Gastroesophageal sphincter (tissue), 3 donors: ENCODE results near the gene CFAP74.

Experiments used
- CTCF ChIP-seq, 4 experiments: fragments of 200-600 bp in 2 of 4; fragments of 450-650 bp in 2 of 4; sonication (generic) in 1 of 4; IDR thresholded peaks; one replicate each; pipeline ENCODE4 v1.5.1; 2017 to 2019; ENCODE audit warnings: antibody characterized with exemption in 4 of 4, mild to moderate bottlenecking in 2 of 4, moderate library complexity in 2 of 4
- EP300 ChIP-seq: sonication (generic); formaldehyde crosslinking; IDR thresholded peaks from one replicate; pipeline ENCODE4 v1.6.1; 2017; ENCODE audit warnings: antibody characterized with exemption, mild to moderate bottlenecking
- POLR2AphosphoS5 ChIP-seq: sonication (generic); formaldehyde crosslinking; IDR thresholded peaks from one replicate; pipeline ENCODE4 v1.6.1; 2017; ENCODE audit warnings: antibody characterized with exemption

GRCh38 chr1:1975535-1975934 lies 28.1 kb downstream of the CFAP74 start:
- no peak for TF ChIP-seq EP300
- TF ChIP-seq POLR2AphosphoS5 = no peak
- TF ChIP-seq CTCF (IDR thresholded peaks at IDR 0.05) = no peak
